Ovary (tissue), 9 donors: Measurements from ENCODE around the gene PDE6D. TPM values are rescaled to one million over a fixed set of nuclear protein-coding genes. Genes with fewer than 3 reads are reported as not detected.
A peak's percentile ranks its signal among the peaks of the same experiment; 100 is the strongest.

ENCODE experiments used
- DNase-seq, 5 donors: peaks; one replicate each; pipeline ENCODE4 v3.0.0-alpha.2; 2019 to 2020
- H3K27ac ChIP-seq, 2 donors: fragments of 200-600 bp; one replicate each; pipeline versions ENCODE4 v1.5.1 to v1.8.0; 2019 to 2022
- H3K27me3 ChIP-seq: fragments of 200-600 bp; one replicate; pipeline ENCODE4 v1.8.0; 2022
- H3K36me3 ChIP-seq: fragments of 200-600 bp; sonication (generic); one replicate; pipeline ENCODE4 v1.5.1; 2019
- H3K4me1 ChIP-seq: one replicate; pipeline ENCODE4 v1.8.1; 2013; ENCODE audit warnings: mild to moderate bottlenecking, moderate library complexity; ENCODE audit not compliant: insufficient read depth
- H3K4me3 ChIP-seq: fragments of 200-600 bp; sonication (generic); one replicate; pipeline ENCODE4 v1.5.1; 2017
- H3K9me3 ChIP-seq, 2 donors: fragments of 200-600 bp in 1 of 2; sonication (generic) in 1 of 2; one replicate each; pipeline versions ENCODE4 v1.5.1 to v1.8.1; 2013 to 2019; ENCODE audit warnings: mild to moderate bottlenecking in 1 of 2, moderate library complexity in 1 of 2
- EP300 ChIP-seq: sonication (generic); formaldehyde crosslinking; IDR thresholded peaks from one replicate; pipeline ENCODE4 v1.6.1; 2017; ENCODE audit warnings: antibody characterized with exemption
- POLR2A ChIP-seq: fragments of 450-650 bp; IDR thresholded peaks from one replicate; pipeline ENCODE4 v1.6.1; 2017; ENCODE audit warnings: antibody characterized with exemption, mild to moderate bottlenecking, moderate library complexity
- WGBS, 3 donors: extraction: QIAGEN DNeasy Blood & Tissue Kit in 1 of 3; methylation state at CpG; one replicate each; pipeline versions ENCODE4 v1.1.5 to v1.1.7; 2013 to 2017; 5-methylcytosine and 5-hydroxymethylcytosine counted together
- intact Hi-C, 4 donors: fragments of 100-400 bp; cut with DNase I; formaldehyde crosslinking; loops; one replicate each; pipeline versions ENCODE4 v1.11.0 to v1.15.1; 2022 to 2023
- polyA plus RNA-seq, 2 donors: library from polyadenylated mRNA; stranded (reverse); fragments of 200-250 nt in 1 of 2; fragments of 350-450 nt in 1 of 2; fragmentation: Illumina TruSeq in 1 of 2; extraction: RNeasy Lipid Tissue Mini Kit (QIAGEN cat#74804) in 1 of 2; gene quantifications; one replicate each; pipeline ENCODE4 v1.2.3, GENCODE V29; 2013 to 2014
- total RNA-seq, 7 donors: library from RNA; depleted of rRNA in 2 of 7; stranded (reverse); fragments of >200 nt in 2 of 7; fragmentation: NEBNext Ultra II Directional in 3 of 7; extraction: Animal tissue kit (Norgen Biotek cat#: 25700) in 3 of 7; gene quantifications; one replicate each; pipeline versions ENCODE4 v1.1.0 to v1.2.4, GENCODE V29; 2016 to 2023
- TF ChIP-seq, protein P1 (sequence below), 3 donors: fragments of 450-650 bp in 2 of 3; fragments of 200-600 bp in 1 of 3; IDR thresholded peaks; one replicate each; pipeline versions ENCODE4 v1.5.1 to v1.8.0; 2016 to 2022; ENCODE audit warnings: antibody characterized with exemption in 3 of 3, mild to moderate bottlenecking in 1 of 3
- donor health status: DM: no; HTN: no; CAD: no; lungs with moderate emphysema.
- donor health status: DM: no; HTN: no; CAD: no.
- donor health status: Bipolar disorder and iron deficiency.
- donor health status: DM: yes; HTN: yes; CAD: no.
- donor health status: DM: no; HTN: no; CAD: no.
- donor health status: DM: yes; HTN: yes; CAD: no.

PDE6D gene
- total and polyA plus RNA-seq, 9 donors, result 13.7 to 32.9 (median 17.8) TPM

DNA sequence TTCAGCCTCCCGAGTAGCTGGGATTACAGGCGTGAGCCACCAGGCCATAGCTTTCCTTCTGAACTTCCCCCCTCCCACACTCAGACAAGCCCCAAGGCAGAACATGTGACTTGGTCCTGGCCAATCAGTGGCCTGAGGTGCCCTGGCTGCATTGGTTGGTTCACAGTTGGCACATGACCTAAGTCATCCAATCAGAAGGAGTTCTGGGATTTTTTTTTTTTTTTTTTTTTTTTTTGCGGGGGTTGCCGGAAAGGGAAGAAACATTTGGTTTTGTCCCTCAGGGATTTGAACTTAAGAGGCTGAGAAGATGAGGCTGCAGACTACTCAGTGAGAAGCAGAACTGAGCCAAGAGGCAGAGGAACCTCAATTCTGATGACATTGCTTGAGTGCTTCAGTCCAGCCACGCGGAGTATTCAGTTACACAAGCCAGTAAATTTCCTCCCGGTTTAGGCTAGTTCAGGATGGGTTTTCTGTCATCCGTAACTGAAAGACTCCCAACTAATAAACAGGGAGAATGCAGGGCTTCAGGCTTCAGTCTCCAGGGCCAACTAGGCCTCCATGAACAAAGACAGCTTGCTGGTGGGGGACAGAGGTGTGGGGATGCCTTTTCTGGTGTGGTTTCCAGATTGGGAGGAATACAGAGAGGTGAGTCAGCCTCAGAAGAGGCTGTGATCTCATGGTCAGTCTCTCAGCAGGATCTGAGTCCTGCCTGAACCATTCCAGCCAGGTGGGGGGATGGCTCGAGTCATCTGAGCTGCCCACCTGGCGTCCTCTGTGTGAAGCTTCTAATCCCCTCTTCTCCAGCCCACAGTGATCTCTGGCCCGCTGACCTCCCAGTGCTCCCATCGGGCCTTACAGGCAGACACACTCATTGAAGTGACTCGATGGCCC lies 63.6 kb downstream of the PDE6D start:
- intact Hi-C loops, result loop anchor here in 1 of 4 donors (10.0 kb wide), 1 partner anchor 193 kb away; no protein-coding TSS in a partner anchor
- H3K4me1 ChIP-seq, result peaks cover 8% of the 10 kb centered on the region
- H3K27ac ChIP-seq, result no peak overlapping the region
- no peak for DNase-seq
- 88 to 90% (median 90%) methylated on average over 13 of the region's 13 CpGs for WGBS, 3 donors
- no peaks in the 10 kb centered on the region for H3K27me3 ChIP-seq
- H3K36me3 ChIP-seq, result no peaks in the 10 kb centered on the region
- no peak overlapping the region for H3K4me3 ChIP-seq
- TF ChIP-seq EP300 (no peak), POLR2A (no peak)
- no peaks in the 10 kb centered on the region for H3K9me3 ChIP-seq

DNA sequence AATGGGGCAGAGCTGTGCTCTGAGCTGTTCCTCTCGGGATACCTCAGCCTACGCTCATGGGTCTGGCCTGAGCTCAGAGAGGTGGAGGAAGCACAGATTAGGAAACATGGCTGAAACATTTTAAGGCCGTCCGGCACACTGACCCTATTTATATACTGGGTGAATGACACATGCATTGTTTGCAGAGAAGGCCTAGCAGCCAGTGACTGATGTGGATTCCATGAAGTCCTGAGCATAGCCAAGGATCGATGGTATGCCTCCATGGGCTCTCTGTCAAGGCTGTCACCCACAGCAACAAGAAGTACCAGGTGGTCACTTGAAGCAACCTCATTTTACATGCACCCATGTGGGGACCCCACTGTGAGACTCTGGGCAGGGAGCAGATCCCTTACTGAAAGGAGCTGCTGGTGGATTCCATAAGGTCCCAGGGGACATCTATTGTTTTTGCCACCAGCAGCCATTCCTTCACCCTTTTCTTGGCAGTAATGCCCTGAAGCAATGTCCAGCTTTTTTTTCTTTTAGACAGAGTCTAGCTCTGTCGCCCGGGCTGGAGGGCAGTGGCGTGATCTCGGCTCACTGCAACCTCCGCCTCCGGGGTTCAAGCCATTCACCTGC lies 64.3 kb downstream of the PDE6D start:
- 81 to 91% (median 87%) methylated on average over 11 of the region's 11 CpGs for WGBS, 3 donors
- no peak overlapping the region for H3K27ac ChIP-seq
- H3K4me1 ChIP-seq, result peaks cover 11% of the 10 kb centered on the region
- intact Hi-C loops, result loop anchor here in 1 of 4 donors (10.0 kb wide), 1 partner anchor 192 kb away; no protein-coding TSS in a partner anchor
- TF ChIP-seq, protein P1, sequence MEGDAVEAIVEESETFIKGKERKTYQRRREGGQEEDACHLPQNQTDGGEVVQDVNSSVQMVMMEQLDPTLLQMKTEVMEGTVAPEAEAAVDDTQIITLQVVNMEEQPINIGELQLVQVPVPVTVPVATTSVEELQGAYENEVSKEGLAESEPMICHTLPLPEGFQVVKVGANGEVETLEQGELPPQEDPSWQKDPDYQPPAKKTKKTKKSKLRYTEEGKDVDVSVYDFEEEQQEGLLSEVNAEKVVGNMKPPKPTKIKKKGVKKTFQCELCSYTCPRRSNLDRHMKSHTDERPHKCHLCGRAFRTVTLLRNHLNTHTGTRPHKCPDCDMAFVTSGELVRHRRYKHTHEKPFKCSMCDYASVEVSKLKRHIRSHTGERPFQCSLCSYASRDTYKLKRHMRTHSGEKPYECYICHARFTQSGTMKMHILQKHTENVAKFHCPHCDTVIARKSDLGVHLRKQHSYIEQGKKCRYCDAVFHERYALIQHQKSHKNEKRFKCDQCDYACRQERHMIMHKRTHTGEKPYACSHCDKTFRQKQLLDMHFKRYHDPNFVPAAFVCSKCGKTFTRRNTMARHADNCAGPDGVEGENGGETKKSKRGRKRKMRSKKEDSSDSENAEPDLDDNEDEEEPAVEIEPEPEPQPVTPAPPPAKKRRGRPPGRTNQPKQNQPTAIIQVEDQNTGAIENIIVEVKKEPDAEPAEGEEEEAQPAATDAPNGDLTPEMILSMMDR (IDR thresholded peaks at IDR 0.05), result no peak
- no peak for TF ChIP-seq EP300
- H3K9me3 ChIP-seq, result no peaks in the 10 kb centered on the region
- no peak overlapping the region for H3K4me3 ChIP-seq
- DNase-seq, result no peak
- no peaks in the 10 kb centered on the region for H3K36me3 ChIP-seq
- no peaks in the 10 kb centered on the region for H3K27me3 ChIP-seq

DNA sequence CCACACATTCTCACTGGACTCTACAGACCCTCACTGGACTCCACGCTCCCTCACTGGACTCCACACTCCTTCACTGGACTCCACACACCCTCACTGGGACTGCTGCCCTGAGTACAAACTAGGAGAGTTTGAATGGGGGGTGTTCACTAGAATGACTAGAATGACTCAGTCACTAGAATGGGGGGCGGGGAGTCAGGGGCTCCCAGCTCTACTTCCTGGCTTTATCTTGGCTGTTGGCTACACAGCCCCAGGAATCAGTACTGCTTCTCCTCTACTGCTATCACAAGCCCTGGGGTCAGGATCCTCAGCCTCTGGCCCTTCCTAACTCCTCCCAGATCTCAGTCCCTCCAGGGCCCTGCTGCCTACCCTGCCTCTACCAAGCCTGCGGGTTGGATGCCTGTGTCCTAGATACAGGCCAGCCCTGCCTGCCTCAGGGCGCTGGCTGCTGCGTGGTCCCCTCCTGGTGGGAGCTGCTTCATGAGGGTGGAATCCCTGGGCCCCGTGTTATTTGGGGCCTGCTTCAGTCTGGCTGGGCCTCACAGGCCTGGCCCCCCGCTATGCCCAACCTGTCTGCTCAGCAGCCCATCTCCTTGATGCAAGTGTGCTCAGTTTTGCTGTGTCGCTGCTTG lies 65.0 kb downstream of the PDE6D start:
- no peak overlapping the region for H3K27ac ChIP-seq
- H3K9me3 ChIP-seq, result no peaks in the 10 kb centered on the region
- no peaks in the 10 kb centered on the region for H3K27me3 ChIP-seq
- intact Hi-C loops, result loop anchor here (1.0 to 10.0 kb wide), 4 partner anchors 37 to 191 kb away; no protein-coding TSS in a partner anchor
- TF ChIP-seq EP300 (no peak), POLR2A (no peak)
- TF ChIP-seq, protein P1 (IDR thresholded peaks at IDR 0.05), result no peak
- DNase-seq, result no peak
- H3K36me3 ChIP-seq, result no peaks in the 10 kb centered on the region
- H3K4me3 ChIP-seq, result no peak overlapping the region
- 83 to 90% (median 84%) methylated on average over 8 of the region's 8 CpGs for WGBS, 3 donors
- peaks cover 15% of the 10 kb centered on the region for H3K4me1 ChIP-seq

DNA sequence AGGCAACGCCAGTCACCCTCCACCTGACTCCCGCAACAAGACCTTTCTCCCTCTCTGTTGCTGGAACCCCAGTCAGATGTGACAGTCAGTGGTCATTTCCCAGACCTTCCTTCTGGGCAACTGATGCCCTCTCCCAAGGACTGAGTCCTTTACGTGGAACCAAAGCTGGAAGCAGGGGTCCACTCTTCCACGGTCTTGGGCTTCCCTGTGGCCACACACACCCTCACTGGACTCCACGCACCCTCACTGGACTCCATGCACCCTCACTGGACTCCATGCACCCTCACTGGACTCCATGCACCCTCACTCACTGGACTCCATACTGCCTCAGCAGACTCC lies 65.6 kb downstream of the PDE6D start:
- Histone ChIP-seq H3K4me1 (peaks cover 18% of the 10 kb centered on the region), H3K9me3 (no peaks in the 10 kb centered on the region), H3K27ac (no peak overlapping the region), H3K27me3 (no peaks in the 10 kb centered on the region), H3K36me3 (no peaks in the 10 kb centered on the region), H3K4me3 (no peak overlapping the region)
- WGBS, 3 donors, result 47 to 50% (median 49%) methylated on average over 5 of the region's 5 CpGs
- intact Hi-C loops, result loop anchor here (1.0 to 10.0 kb wide), 4 partner anchors 37 to 191 kb away; no protein-coding TSS in a partner anchor
- no peak for TF ChIP-seq EP300
- TF ChIP-seq POLR2A, result peak; percentile 8
- no peak for DNase-seq
